PC-9 (cell line): Measurements from ENCODE around the gene ZNF526.

Experiments used
- CTCF ChIP-seq: fragments of 200-600 bp; sonication (generic); conservative IDR thresholded peaks from 2 replicates; pipeline ENCODE4 v1.6.1; 2017; ENCODE audit warnings: mixed run types, antibody characterized with exemption, mild to moderate bottlenecking, moderate library complexity
- EZH2 ChIP-seq: fragments of 200-600 bp; sonication (generic); IDR thresholded peaks from 2 replicates; pipeline ENCODE4 v1.8.0; 2017; ENCODE audit warnings: antibody characterized with exemption, low read depth

- TF ChIP-seq CTCF (no peak), EZH2 (no peak)
These were observed 50.9 kb downstream of the ZNF526 start for GRCh38 chr19:42271045-42271419.
